ENCODE data around the gene SLC38A9.

SLC38A9 gene

DNA sequence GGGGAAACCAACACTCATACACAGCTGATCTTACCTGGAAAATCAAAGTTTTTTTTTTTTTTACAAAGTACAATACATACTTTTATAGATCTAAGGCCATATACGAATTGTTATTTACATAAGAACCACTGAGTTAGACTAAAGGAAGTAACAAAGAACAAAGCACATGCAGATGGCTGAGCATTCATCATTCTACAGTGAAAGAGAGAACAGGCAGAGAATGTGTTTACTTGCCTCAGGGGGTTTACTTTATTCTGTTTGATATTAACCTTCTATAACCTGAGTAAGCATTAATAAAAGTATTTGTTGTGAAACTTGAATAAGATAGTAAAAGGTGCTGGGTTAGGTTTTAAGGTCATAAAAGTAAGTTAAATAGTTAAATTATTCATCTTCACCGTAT lies 54.7 kb downstream of the SLC38A9 start:
- TF ChIP-seq CTCF (conservative IDR thresholded peaks at IDR 0.05; ENCODE audit: low read depth) = no peak
- ChIA-PET CTCF (interaction anchor here (0.6 kb wide), 1 partner anchor 194 kb away, joined by 3 read pairs; no protein-coding TSS in a partner anchor), POLR2A (ENCODE audit: low non-redundant PET) (no interaction called here)
- no peak for DNase-seq (ENCODE audit: low spot score)
- H3K27ac ChIP-seq = no peak overlapping the region

DNA sequence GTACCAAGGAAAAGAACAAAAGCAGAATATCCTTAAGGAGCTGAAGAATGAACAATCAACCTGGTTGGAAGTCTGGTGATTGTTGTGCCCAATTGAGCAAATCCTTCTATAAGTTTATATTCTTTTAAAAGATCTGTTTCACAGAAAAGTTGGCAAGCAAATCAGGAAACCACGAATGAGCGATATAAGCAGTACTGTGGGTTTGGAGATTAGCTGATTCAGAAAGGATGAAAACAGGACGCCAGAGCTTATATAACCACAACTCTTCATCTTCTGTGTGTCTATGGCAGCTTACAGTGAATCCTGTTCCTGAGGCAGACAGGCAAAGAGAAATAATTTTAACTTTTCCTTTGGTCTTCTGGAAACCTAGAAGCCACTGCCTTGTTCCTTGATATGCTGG lies 61.7 kb downstream of the SLC38A9 start:
- no peak overlapping the region for H3K27ac ChIP-seq
- no peak for TF ChIP-seq CTCF (conservative IDR thresholded peaks at IDR 0.05; ENCODE audit: low read depth)
- POLR2A ChIA-PET (ENCODE audit: low non-redundant PET) = no interaction called here
- CTCF ChIA-PET = no interaction called here
- no peak for DNase-seq (ENCODE audit: low spot score)

- no peak for TF ChIP-seq CTCF (conservative IDR thresholded peaks at IDR 0.05; ENCODE audit: low read depth)
- no peak for DNase-seq (ENCODE audit: low spot score)
- ChIA-PET POLR2A (ENCODE audit: low non-redundant PET) (no interaction called here), CTCF (no interaction called here)
- no peak overlapping the region for H3K27ac ChIP-seq
Measured at GRCh38 chr5:55649963-55650362, 62.2 kb downstream of the SLC38A9 start.

GRCh38 chr5:55645304-55645703 lies 66.8 kb downstream of the SLC38A9 start:
- TF ChIP-seq CTCF (conservative IDR thresholded peaks at IDR 0.05; ENCODE audit: low read depth) = no peak
- no peak for DNase-seq (ENCODE audit: low spot score)
- H3K27ac ChIP-seq = no peak overlapping the region
- POLR2A ChIA-PET (ENCODE audit: low non-redundant PET) = no interaction called here
- CTCF ChIA-PET = no interaction called here

- CTCF ChIA-PET = interaction anchor here (0.6 kb wide), 1 partner anchor 679 kb away, joined by 3 read pairs; no protein-coding TSS in a partner anchor
- no peak for DNase-seq (ENCODE audit: low spot score)
Measured at GRCh38 chr5:55638455-55638854, 73.7 kb downstream of the SLC38A9 start.

DNA sequence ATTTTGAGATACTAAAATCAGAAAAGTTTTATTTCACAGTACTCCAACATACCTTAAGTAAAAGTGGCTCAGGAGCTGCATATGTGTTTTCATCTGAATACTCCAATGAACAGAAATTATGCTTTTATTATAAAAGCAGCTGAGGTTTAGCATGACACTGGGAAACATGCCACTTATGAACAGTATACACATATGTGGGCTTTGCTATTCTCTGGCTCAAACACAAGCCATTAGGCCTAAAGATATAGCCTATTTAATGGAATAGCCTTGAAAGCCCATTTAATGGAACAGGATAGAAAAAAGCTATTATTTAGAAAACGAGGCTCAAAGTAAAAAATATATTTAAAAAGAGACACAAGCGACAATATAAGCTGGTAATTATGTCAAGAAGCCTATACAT lies 74.1 kb downstream of the SLC38A9 start:
- DNase-seq (ENCODE audit: low spot score) = no peak
- H3K27ac ChIP-seq = no peak overlapping the region
- POLR2A ChIA-PET (ENCODE audit: low non-redundant PET) = no interaction called here
- no peak for TF ChIP-seq CTCF (conservative IDR thresholded peaks at IDR 0.05; ENCODE audit: low read depth)
- CTCF ChIA-PET = interaction anchor here (0.6 kb wide), 1 partner anchor 680 kb away, joined by 3 read pairs; no protein-coding TSS in a partner anchor

More at GRCh38 chr5:55638455-55638854, 73.7 kb downstream of the SLC38A9 start:
- H3K27ac ChIP-seq = no peak overlapping the region
- POLR2A ChIA-PET (ENCODE audit: low non-redundant PET) = no interaction called here
- no peak for TF ChIP-seq CTCF (conservative IDR thresholded peaks at IDR 0.05; ENCODE audit: low read depth)

- POLR2A ChIA-PET (ENCODE audit: low non-redundant PET) = no interaction called here
- DNase-seq (ENCODE audit: low spot score) = peak; percentile 41
- no peak overlapping the region for H3K27ac ChIP-seq
- no peak for TF ChIP-seq CTCF (conservative IDR thresholded peaks at IDR 0.05; ENCODE audit: low read depth)
- CTCF ChIA-PET = interaction anchor here (0.5 to 1.3 kb wide), 2 partner anchors 55 to 222 kb away, joined by 3 to 4 read pairs; no protein-coding TSS in a partner anchor
Measured at GRCh38 chr5:55636683-55637082, 75.4 kb downstream of the SLC38A9 start.

All from RWPE1 (cell line).